GM18951 (cell line): Measurements from ENCODE around the gene FCN2.

Experiments
- POLR2A ChIP-seq: IDR thresholded peaks from 4 replicates; pipeline ENCODE4 v1.6.1; 2011; ENCODE audit warnings: mild to moderate bottlenecking; ENCODE audit not compliant: insufficient read length, insufficient read depth; ENCODE audit errors: extremely low read depth
- in situ Hi-C: fragments of 300-500 bp; cut with MboI; formaldehyde crosslinking; loops from one replicate; pipeline ENCODE4 v1.12.0; 2022; ENCODE audit warnings: low sequenced_read_pairs, mixed read lengths, inconsistent platforms; ENCODE audit not compliant: unreplicated experiment

Gene FCN2

GRCh38 chr9:134884492-134884891 is 3.9 kb downstream of the FCN2 start:
- TF ChIP-seq POLR2A, result no peak
- in situ Hi-C loops, result no loop called here

GRCh38 chr9:134885001-134885678 is 4.5 kb downstream of the FCN2 start:
- TF ChIP-seq POLR2A, result no peak
- in situ Hi-C loops, result no loop called here

- no peak for TF ChIP-seq POLR2A
Observed at GRCh38 chr9:134885679-134886412, 5.2 kb downstream of the FCN2 start.

GRCh38 chr9:134886413-134886913 is 5.9 kb downstream of the FCN2 start:
- TF ChIP-seq POLR2A, result no peak
- in situ Hi-C loops, result no loop called here

More at GRCh38 chr9:134885679-134886412, 5.2 kb downstream of the FCN2 start:
- in situ Hi-C loops, result no loop called here

GRCh38 chr9:134887219-134887618 is 6.6 kb downstream of the FCN2 start:
- TF ChIP-seq POLR2A, result no peak
- in situ Hi-C loops, result no loop called here

- in situ Hi-C loops, result no loop called here
- no peak for TF ChIP-seq POLR2A
Observed at GRCh38 chr9:134887686-134888602, 7.3 kb downstream of the FCN2 start.

GRCh38 chr9:134888603-134889190 is 8.1 kb downstream of the FCN2 start:
- no peak for TF ChIP-seq POLR2A
- in situ Hi-C loops, result no loop called here

- in situ Hi-C loops, result no loop called here
Observed at GRCh38 chr9:134889386-134890154, 9.0 kb downstream of the FCN2 start.

GRCh38 chr9:134890155-134890495 is 9.5 kb downstream of the FCN2 start:
- no peak for TF ChIP-seq POLR2A
- in situ Hi-C loops, result no loop called here

More at GRCh38 chr9:134889386-134890154, 9.0 kb downstream of the FCN2 start:
- no peak for TF ChIP-seq POLR2A

GRCh38 chr9:134891053-134891452 is 10.4 kb downstream of the FCN2 start:
- no peak for TF ChIP-seq POLR2A
- in situ Hi-C loops, result no loop called here

- in situ Hi-C loops, result no loop called here
- no peak for TF ChIP-seq POLR2A
Observed at GRCh38 chr9:134891713-134892112, 11.1 kb downstream of the FCN2 start.

- no peak for TF ChIP-seq POLR2A
- in situ Hi-C loops, result no loop called here
Observed at GRCh38 chr9:134892221-134892620, 11.6 kb downstream of the FCN2 start.
